Inferior parietal cortex (tissue), 1 donor: ENCODE data around the gene SIAE.
A peak's percentile ranks its signal among the peaks of the same experiment; 100 is the strongest.

ENCODE experiments used
- DNase-seq: peaks from one replicate; pipeline ENCODE4 v3.0.0-alpha.2; 2016; ENCODE audit errors: extremely low spot score

SIAE gene

GRCh38 chr11:124667601-124668000, 5.9 kb downstream of the SIAE start:
- DNase-seq: no peak

GRCh38 chr11:124663861-124664260, 9.7 kb downstream of the SIAE start:
- no peak for DNase-seq

GRCh38 chr11:124662106-124662505, 11.4 kb downstream of the SIAE start:
- no peak for DNase-seq

GRCh38 chr11:124661553-124661952, 12.0 kb downstream of the SIAE start:
- DNase-seq: no peak

GRCh38 chr11:124658986-124659385, 14.6 kb downstream of the SIAE start:
- no peak for DNase-seq

GRCh38 chr11:124658501-124658900, 15.0 kb downstream of the SIAE start:
- no peak for DNase-seq

- no peak for DNase-seq
These were observed 15.6 kb downstream of the SIAE start for GRCh38 chr11:124657904-124658303.

GRCh38 chr11:124656774-124657630, 16.5 kb downstream of the SIAE start:
- DNase-seq: peak; percentile 58

GRCh38 chr11:124648610-124649009, 24.9 kb downstream of the SIAE start:
- DNase-seq: no peak

GRCh38 chr11:124646148-124646547, 27.4 kb downstream of the SIAE start:
- no peak for DNase-seq

GRCh38 chr11:124644426-124645280, 28.9 kb downstream of the SIAE start:
- DNase-seq: peak; percentile 77

- DNase-seq: no peak
These were observed 29.7 kb downstream of the SIAE start for GRCh38 chr11:124643605-124644425.

GRCh38 chr11:124643042-124643604, 30.4 kb downstream of the SIAE start:
- no peak for DNase-seq

- no peak for DNase-seq
These were observed 30.9 kb downstream of the SIAE start for GRCh38 chr11:124642628-124643027.

GRCh38 chr11:124640666-124641065, 32.9 kb downstream of the SIAE start:
- DNase-seq: no peak

- no peak for DNase-seq
These were observed 34.4 kb downstream of the SIAE start for GRCh38 chr11:124639186-124639585.

GRCh38 chr11:124638500-124638899, 35.0 kb downstream of the SIAE start:
- DNase-seq: no peak

- DNase-seq: no peak
These were observed 37.6 kb downstream of the SIAE start for GRCh38 chr11:124635932-124636331.

- no peak for DNase-seq
These were observed 40.2 kb downstream of the SIAE start for GRCh38 chr11:124633355-124633754.

GRCh38 chr11:124629961-124630360, 43.6 kb downstream of the SIAE start:
- DNase-seq: no peak

- no peak for DNase-seq
These were observed 46.0 kb downstream of the SIAE start for GRCh38 chr11:124627546-124627945.
